Motor neuron (in vitro differentiated cells): Measurements from ENCODE around the gene DSCAML1. TPM values are rescaled to one million over a fixed set of nuclear protein-coding genes. Genes with fewer than 3 reads are reported as not detected.

ENCODE experiments used
- ATAC-seq, 8 experiments: fragments of 200-7000 bp; cut with Tn5 transposase; replicated peaks in 6 of 8; 2 replicates each; pipeline ENCODE4 v1.8.0; 2021; ENCODE audit warnings: mild to moderate bottlenecking in 8 of 8, moderate library complexity in 8 of 8
- H3K27ac ChIP-seq, 2 donors: fragments of 250-450 bp; sonication (Bioruptor Pico); 2 replicates each; pipeline ENCODE4 v1.9.0; 2021; ENCODE audit warnings: antibody characterized with exemption in 2 of 2, mild to moderate bottlenecking in 2 of 2, moderate library complexity in 1 of 2
- H3K4me1 ChIP-seq, 2 donors: fragments of 250-450 bp; sonication (Bioruptor Pico); replicated peaks in 1 of 2; 2 replicates each; pipeline ENCODE4 v1.6.1; 2021; ENCODE audit warnings: antibody characterized with exemption in 2 of 2, mild to moderate bottlenecking in 2 of 2, moderate library complexity in 1 of 2
- H3K4me3 ChIP-seq, 5 donors: fragments of 250-450 bp; sonication (Bioruptor Pico); 2 replicates each; pipeline ENCODE4 v1.9.0; 2021; ENCODE audit warnings: antibody characterized with exemption in 5 of 5, mild to moderate bottlenecking in 5 of 5, moderate library complexity in 4 of 5
- WGBS, 10 experiments: fragments of 450-650 bp; shearing (Covaris generic); methylation state at CpG; one replicate each; pipeline ENCODE4 v1.0.0; 2022; 5-methylcytosine and 5-hydroxymethylcytosine counted together
- in situ Hi-C, 9 experiments: fragments of 400-800 bp; cut with MboI; loops; one replicate each; pipeline ENCODE4 v1.15.0; 2021; ENCODE audit warnings: low sequenced_read_pairs in 9 of 9, low pct_unique_long_range_greater_than_20kb in 2 of 9; ENCODE audit not compliant: unreplicated experiment in 9 of 9
- total RNA-seq, 8 experiments: library from RNA; unstranded; fragments of 300-600 nt; gene quantifications; 2 replicates each; pipeline versions ENCODE4 v1.2.3 to v1.2.4, GENCODE V29; 2022

Gene DSCAML1
- total RNA-seq, 8 experiments from 2014 or later, result 0.08 to 0.71 (median 0.42) TPM; not detected in 2

DNA sequence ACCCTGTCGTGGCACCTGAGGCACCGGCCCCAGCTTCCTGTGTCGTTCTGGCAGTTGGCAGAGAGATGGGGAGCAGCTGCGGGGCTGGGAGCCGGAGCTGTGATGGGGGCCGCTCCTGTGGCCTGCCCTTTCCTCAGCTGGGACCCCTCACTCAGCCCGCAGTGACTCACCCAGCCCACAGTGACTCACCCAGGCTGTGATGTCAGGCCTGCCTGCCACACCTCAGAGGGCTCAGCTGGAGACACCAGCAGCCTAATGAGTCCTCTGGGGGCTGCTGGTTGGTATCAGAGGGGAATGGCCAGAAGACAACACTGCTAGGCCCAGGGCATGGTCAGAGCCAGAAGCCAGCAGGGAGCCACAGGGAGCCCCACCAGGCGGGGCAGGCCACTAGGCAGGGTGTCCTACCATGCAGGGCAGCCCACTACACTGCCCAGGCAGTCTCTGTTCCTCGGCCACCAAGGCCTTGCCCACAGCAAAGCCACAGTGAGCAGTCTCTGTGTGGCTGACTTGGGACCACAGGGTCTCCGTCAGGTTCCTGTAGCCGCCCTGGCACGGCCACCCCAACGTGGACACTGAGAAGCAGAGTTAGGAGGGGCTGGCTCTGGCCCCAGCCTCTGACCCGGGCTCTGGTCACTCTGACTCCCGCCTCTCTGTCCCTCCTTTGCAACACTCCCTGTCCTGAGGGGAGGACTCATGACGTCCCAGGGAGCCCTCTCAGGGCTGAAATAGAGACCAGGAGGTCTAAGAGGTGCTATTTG lies 31.8 kb upstream of the DSCAML1 start:
- WGBS, 10 experiments, result 80 to 86% (median 80%) methylated on average over 1 to 6 of the region's 16 CpGs; no CpG with 5 or more reads in 6 of the 10 experiments

DNA sequence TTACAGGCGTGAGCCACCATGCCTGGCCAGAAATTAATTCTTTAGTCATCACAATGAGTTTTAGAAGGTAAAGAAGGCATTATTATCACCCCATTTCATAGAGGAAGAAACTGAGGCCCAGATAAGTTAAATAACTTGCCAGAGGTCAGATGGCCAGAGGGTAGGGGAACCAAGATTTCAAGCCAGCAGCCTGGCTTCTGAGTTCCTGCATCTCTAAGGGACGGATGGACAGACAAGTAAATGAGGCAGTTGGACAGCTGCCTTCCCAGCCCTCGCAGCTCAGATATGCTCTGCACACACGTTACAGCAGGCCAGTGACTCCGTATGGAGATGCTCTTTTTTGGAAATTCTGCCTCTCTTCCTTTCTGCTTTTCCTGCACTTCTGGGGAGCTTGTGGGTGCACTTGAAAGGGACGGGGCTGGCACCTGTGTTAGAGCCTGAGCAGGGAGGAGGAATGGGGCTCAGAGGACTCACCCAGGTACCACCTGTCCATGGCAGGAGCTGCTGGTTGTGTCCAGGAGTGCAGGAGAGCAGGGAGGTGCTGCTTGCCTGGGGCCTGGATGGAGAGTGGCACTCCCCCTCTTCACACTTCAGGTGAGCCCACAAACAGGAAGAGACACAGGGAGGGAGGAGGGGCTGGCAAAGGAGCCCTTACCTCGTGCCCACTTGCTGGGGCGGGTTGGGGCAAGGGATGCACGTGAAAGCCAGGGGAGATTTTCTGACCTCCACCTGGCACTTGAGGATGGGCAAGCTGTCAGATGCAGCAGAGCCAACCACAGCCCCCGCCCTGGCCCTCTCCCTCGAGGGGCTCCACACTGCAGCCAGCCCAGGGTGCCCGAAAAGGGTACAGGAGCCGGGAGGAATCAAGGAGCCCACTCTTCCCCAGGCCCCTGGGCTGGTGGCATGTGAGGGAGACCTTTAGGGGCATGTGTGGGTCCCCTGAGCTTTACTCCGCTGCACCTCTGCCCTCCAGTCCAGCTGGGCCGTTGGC lies 30.8 kb upstream of the DSCAML1 start:
- in situ Hi-C loops, result loop anchor here in 7 of 9 experiments (10.0 to 25.0 kb wide), 3 partner anchors 109 to 234 kb away; partner anchors contain the start of gene TMPRSS13 (in 3 of the 7)
- peak overlapping the region; percentile 60 to 84 for H3K27ac ChIP-seq
- no peak for ATAC-seq
- H3K4me1 ChIP-seq, result peaks cover 15 to 36% of the 10 kb centered on the region in 2 donors
- no peak overlapping the region for H3K4me3 ChIP-seq
- WGBS, 10 experiments, result 10 to 90% (median 70%) methylated on average over 1 to 6 of the region's 15 CpGs; no CpG with 5 or more reads in 1 of the 10 experiments

More for the DNA sequence above, 31.8 kb upstream of the DSCAML1 start:
- no peak overlapping the region for H3K4me3 ChIP-seq
- in situ Hi-C loops, result loop anchor here in 7 of 9 experiments (10.0 to 25.0 kb wide), 3 partner anchors 109 to 234 kb away; partner anchors contain the start of gene TMPRSS13 (in 3 of the 7)
- peak overlapping the region; percentile 62 to 84 for H3K27ac ChIP-seq
- peaks cover 24 to 45% of the 10 kb centered on the region in 2 donors for H3K4me1 ChIP-seq
- peak; percentile 52 to 95 (median 92) for ATAC-seq

DNA sequence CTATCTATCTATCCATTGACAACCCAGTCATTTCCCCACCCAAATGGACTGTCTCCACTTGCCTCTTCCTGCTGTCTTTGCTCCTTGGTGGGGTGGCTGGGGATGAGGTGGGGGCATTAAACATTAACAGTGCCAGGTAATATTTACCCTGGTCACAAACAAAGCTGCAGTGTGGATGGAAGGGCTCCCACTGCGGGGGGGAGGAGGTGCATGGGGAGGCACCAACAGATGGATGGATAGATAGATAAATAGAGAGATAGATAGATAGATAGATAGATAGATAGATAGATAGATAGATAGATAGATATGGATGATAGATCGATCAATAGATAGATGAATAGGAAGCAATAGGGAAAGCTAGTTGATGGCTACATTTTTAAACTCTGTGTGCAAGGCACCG lies 29.8 kb upstream of the DSCAML1 start:
- no peak overlapping the region for H3K27ac ChIP-seq
- no peak for ATAC-seq
- WGBS, 10 experiments, result 0 to 100% (median 76%) methylated on average over 1 to 3 of the region's 3 CpGs
- peaks cover 13 to 36% of the 10 kb centered on the region in 2 donors for H3K4me1 ChIP-seq
- in situ Hi-C loops, result loop anchor here in 7 of 9 experiments (10.0 to 25.0 kb wide), 3 partner anchors 110 to 235 kb away; partner anchors contain the start of gene TMPRSS13 (in 3 of the 7)
- no peak overlapping the region for H3K4me3 ChIP-seq

DNA sequence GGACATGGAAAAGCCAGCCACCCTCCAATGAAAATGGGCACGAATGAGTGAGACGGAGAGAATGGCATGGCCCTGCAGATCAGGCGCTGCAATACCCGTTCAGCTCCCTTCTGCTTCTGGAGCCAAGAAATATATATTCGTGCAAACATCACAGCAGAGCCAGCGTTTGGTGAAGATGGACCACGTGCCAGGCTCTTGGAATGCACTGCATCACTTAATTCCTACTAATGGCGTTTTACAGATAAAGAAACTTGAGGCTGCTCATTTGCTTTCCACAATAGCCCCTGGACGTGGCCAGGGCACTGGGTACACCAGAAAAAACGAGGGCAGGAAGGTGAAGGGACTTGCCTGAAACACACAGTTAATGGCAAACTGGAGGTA lies 29.2 kb upstream of the DSCAML1 start:
- H3K4me3 ChIP-seq, result no peak overlapping the region
- in situ Hi-C loops, result loop anchor here in 7 of 9 experiments (10.0 to 25.0 kb wide), 3 partner anchors 111 to 236 kb away; partner anchors contain the start of gene TMPRSS13 (in 3 of the 7)
- peaks cover 13 to 35% of the 10 kb centered on the region in 2 donors for H3K4me1 ChIP-seq
- WGBS, 10 experiments, result 0 to 90% (median 48%) methylated on average over 1 to 10 of the region's 10 CpGs; no CpG with 5 or more reads in 1 of the 10 experiments
- H3K27ac ChIP-seq, result no peak overlapping the region
- no peak for ATAC-seq

DNA sequence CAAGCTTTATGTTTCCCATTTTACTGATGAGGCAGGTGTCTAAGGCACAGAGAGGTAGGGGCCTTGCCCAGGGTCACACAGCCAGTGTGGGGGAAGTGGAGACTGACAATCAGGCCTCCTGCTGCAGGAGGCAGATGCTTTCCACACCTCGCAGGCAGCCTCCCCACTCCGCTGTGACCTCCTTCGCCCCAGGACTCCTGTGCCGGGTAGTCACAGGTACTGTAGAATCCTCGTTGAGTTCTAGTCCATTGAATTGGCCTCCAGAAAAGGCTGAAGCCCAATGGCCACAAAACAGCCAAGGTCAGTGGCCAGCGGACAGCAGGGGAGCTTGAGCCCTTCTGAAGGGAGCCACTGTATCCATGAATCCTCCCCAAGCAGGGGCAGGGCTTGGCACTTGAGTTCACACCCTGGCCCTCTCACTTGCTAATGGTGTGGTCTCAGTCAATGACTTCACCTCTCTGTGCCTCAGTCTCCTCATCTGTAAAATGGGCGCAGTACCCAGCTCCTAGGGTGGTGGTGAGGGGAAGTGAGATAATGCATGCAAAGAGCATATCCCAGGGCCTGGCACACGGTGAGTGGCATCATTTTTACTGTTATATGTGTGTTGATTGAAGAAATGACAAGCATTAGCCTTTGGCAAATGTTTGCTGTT lies 28.6 kb upstream of the DSCAML1 start:
- ATAC-seq, result no peak
- Histone ChIP-seq H3K4me3 (no peak overlapping the region), H3K27ac (no peak overlapping the region), H3K4me1 (peaks cover 13 to 30% of the 10 kb centered on the region in 2 donors)
- in situ Hi-C loops, result loop anchor here in 7 of 9 experiments (10.0 to 25.0 kb wide), 3 partner anchors 112 to 237 kb away; partner anchors contain the start of gene TMPRSS13 (in 3 of the 7)
- 8 to 100% (median 83%) methylated on average over 1 to 5 of the region's 8 CpGs; no CpG with 5 or more reads in 5 of the 10 experiments for WGBS, 10 experiments

DNA sequence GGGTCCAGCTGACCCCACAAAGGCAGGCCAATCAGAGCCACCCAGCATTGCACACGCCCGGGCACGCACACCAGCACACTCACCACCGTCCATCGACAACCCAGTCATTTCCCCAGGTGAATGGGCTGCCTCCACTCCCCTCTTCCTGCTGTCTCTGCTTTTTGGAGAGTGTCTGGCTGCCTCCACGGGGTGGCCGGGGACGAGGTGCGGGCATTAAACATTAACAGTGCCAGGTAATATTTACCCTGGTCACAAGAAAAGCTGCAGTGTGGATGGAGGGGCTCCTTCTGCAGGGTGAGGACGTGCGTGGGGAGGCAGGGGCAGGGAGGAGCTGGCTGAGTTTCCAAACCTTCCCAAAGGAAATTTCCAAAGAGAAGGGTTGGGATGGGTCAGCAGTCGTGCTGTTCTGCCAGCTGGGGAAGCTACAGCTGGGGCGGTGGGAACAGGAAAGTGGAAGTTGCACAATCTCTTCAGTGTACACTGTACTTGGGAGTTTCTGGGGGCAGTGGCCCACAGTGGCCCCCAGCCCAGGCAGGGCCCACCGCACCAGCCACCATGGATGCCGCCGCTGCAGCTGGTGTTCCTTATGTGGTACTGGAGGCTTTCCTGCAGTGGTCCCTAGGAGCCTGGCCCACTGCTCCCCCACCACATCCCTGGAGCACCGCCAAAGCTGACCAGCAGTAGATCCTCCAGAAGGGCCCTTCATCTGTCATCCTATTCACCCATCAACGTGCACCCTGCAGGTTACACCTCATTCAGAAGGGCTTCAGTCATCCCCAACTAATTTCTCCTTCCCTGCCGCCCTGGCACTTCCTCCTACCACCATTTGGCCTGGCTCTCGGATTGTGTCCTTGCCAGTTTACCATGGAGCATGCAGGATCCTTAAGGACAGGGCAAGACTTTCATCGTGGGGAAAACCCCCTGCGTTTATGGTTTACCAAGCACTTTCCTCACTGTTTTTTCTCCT lies 27.8 kb upstream of the DSCAML1 start, which contains the start of gene FXYD2:
TSS of gene FXYD2 (minus strand) at position 174 of the 967 bp plus-strand sequence. CDS start at position 108, 66 bp downstream.
- no peak within 1 kb of the TSS for H3K27ac ChIP-seq
- WGBS, 10 experiments, result 33 to 100% (median 58%) methylated on average over 1 to 14 of the region's 22 CpGs; no CpG with 5 or more reads in 3 of the 10 experiments
- no peak within 1 kb of the TSS for H3K4me3 ChIP-seq
- no peak for ATAC-seq
- in situ Hi-C loops, result loop anchor here in 8 of 9 experiments (10.0 to 25.0 kb wide), 4 partner anchors 112 to 388 kb away; partner anchors contain the start of gene TMPRSS13 (in 3 of the 8)
- peaks cover 13 to 26% of the 10 kb centered on the region in 2 donors for H3K4me1 ChIP-seq

DNA sequence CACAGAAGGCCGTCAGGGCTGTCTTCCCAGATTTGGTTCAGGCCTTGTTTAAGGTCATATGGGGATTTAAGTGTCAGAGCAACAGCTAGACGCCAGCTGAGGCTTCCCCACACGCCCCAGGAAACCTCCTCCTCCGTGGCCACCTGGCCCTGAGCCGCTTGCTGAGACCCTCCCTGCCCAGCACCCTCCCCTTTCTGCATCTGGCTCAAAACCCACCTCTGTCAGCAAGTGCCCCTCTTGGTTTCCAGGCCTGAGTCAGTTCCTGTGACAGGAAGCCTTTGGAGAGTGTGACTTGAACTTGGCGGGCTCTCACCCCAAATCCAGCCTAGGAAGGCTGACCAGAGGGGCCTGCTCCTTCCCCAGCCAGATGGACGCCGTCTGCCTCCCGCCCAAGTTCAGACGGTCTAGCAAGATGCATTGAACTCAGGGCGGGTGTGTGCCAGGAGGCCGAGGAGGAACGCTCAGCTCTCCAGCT lies 27.0 kb upstream of the DSCAML1 start:
- WGBS, 10 experiments, result 20 to 60% (median 50%) methylated on average over 1 to 3 of the region's 13 CpGs; no CpG with 5 or more reads in 6 of the 10 experiments
- no peak overlapping the region for H3K4me3 ChIP-seq
- peak in 1 of 8 experiments; percentile 43 for ATAC-seq
- H3K27ac ChIP-seq, result no peak overlapping the region
- peaks cover 9 to 22% of the 10 kb centered on the region in 2 donors for H3K4me1 ChIP-seq
- in situ Hi-C loops, result loop anchor here in 7 of 9 experiments (10.0 to 25.0 kb wide), 3 partner anchors 231 to 387 kb away; no protein-coding TSS in a partner anchor

DNA sequence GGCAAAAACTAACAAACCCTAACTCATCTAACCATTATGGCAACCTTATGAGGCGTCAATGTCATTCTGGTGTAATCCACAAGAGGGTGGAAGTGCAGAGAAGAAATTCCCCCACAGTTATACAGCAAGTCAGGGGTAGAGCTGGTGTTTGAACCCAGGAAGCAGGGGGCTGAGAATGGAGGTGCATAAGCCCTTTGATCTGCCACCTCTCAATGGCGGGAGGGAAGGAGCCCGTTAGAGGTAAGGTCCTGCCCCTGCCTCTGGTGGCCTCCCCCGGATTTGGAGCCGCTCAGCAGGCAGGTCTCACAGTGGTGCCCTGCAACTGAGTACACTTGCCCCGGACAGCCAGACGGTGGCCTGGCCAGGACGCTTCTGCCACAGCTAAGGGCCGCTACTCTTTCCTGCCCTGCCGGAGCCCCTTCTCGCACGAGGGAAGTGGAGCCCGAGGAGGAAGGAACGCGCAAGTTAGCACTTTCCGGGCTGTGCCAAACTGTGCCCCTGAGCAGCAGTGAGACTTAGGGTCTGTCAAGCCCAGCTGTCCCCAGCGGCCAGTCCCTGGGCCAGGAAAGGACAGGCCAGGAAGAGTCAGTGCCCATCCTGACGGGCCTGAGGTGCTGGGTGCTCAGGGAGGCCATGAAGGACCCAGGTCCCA lies 26.4 kb upstream of the DSCAML1 start:
- WGBS, 10 experiments, result 20 to 80% (median 45%) methylated on average over 1 to 4 of the region's 18 CpGs; no CpG with 5 or more reads in 4 of the 10 experiments
- Histone ChIP-seq H3K4me3 (no peak overlapping the region), H3K4me1 (peaks cover 3 to 16% of the 10 kb centered on the region in 2 donors), H3K27ac (no peak overlapping the region)
- no peak for ATAC-seq
- in situ Hi-C loops, result loop anchor here in 7 of 9 experiments (10.0 to 25.0 kb wide), 3 partner anchors 231 to 386 kb away; no protein-coding TSS in a partner anchor

DNA sequence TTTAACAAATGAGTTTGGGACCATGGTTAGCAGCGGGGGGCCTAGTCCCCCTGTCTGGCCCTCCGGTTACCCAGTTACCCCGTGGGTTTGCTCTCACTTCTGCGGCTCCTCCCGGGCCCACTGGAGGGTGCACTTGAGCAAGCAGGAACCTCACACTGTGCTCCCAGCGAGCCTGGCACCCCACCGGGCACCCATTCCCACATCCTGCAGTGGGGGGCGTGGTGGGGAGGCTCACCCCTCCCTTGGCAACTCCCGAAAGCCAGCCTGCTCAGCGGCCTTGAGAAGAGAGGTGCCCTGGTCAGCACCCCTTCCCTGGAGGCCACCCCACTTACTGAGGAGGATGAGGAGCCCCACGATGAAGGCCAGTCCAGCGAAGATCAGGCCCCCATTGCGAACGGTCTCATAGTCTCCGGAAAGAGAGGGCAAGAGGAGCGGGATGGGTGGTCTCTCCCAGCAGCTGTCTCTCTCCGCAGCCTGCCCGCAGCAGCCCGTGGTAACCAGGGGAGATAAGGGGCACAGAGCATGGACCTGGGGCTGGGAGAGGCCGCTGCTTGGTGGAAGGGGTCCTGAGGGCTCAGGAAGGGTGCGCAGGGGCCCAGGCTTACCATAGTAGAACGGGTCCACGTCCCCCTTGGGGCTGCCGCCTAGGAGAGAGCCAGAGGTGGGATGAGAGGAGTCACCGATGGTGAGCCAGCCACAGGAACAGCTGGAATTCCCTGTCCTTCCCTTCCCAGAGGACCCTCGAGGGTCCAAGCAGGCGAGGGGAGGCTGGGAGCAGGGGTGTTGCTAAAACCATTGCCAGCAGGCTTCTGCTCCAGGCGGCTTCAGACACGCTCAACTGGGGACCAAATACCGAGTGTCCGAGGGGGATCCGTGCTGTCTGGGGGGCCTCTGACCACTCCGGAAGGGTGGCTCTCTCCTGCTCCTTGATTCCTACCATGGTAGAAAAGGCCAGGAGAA lies 25.3 kb upstream of the DSCAML1 start:
- no peak overlapping the region for H3K27ac ChIP-seq
- WGBS, 10 experiments, result 0 to 90% (median 60%) methylated on average over 1 to 13 of the region's 33 CpGs; no CpG with 5 or more reads in 3 of the 10 experiments
- no peak overlapping the region for H3K4me3 ChIP-seq
- peak in 2 of 8 experiments; percentile 7 to 32 for ATAC-seq
- peaks cover 3 to 21% of the 10 kb centered on the region in 2 donors for H3K4me1 ChIP-seq
- in situ Hi-C loops, result loop anchor here in 7 of 9 experiments (10.0 to 25.0 kb wide), 3 partner anchors 232 to 385 kb away; no protein-coding TSS in a partner anchor
